NCI-H524 treated with DMSO at 0.1 percent for 48 hours (cell line): ENCODE data around the gene PCBP2.
A peak's percentile ranks its signal among the peaks of the same experiment; 100 is the strongest.

Experiments used
- DNase-seq: peaks from one replicate; lab custom pipeline; 2025; lab: John Stamatoyannopoulos, UW

Gene PCBP2

GRCh38 chr12:53508534-53509170, 56.8 kb downstream of the PCBP2 start:
- peak; percentile 85 for DNase-seq

- no peak for DNase-seq
Measured at GRCh38 chr12:53510181-53510812, 58.4 kb downstream of the PCBP2 start.

GRCh38 chr12:53513712-53514410, 62.0 kb downstream of the PCBP2 start:
- DNase-seq: no peak

GRCh38 chr12:53514628-53515290, 62.9 kb downstream of the PCBP2 start:
- DNase-seq: peak; percentile 86

GRCh38 chr12:53515291-53515680, 63.4 kb downstream of the PCBP2 start:
- DNase-seq: no peak

- peak; percentile 50 for DNase-seq
Measured at GRCh38 chr12:53516758-53517455, 65.0 kb downstream of the PCBP2 start.

- DNase-seq: no peak
Measured at GRCh38 chr12:53518381-53518780, 66.5 kb downstream of the PCBP2 start.

GRCh38 chr12:53523131-53523530, 71.2 kb downstream of the PCBP2 start:
- no peak for DNase-seq

GRCh38 chr12:53524476-53524875, 72.6 kb downstream of the PCBP2 start:
- DNase-seq: no peak

- DNase-seq: peak; percentile 51
Measured at GRCh38 chr12:53530061-53530460, 78.2 kb downstream of the PCBP2 start.
